ENCODE data around the gene MUCL3.
"Not testable (repeated sequence)": the region's sequence is repeated elsewhere in the genome, so short reads cannot be mapped to it uniquely, and the experiment has no call there.

Gene MUCL3

GRCh38 chr6:30997301-30997700 lies 56.5 kb downstream of the MUCL3 start:
- no peaks in the 10 kb centered on the region for H3K36me3 ChIP-seq (ENCODE audit: insufficient read depth, low read length)
- no peak overlapping the region for H3K4me3 ChIP-seq (ENCODE audit: low read depth, low read length)
- H2AFZ ChIP-seq (ENCODE audit: low read length, unreplicated experiment), result no peak overlapping the region
- no peaks in the 10 kb centered on the region for H3K27me3 ChIP-seq (ENCODE audit: insufficient read depth, low read length)
- no peak overlapping the region for H3K27ac ChIP-seq (ENCODE audit: low read depth, low read length)
- H3K79me2 ChIP-seq (ENCODE audit: control insufficient read depth, insufficient read depth, low read length, unreplicated experiment), result no peaks in the 10 kb centered on the region
- H3K4me1 ChIP-seq (ENCODE audit: control insufficient read depth, insufficient read depth, low read length, unreplicated experiment), result peaks cover 7% of the 10 kb centered on the region

- no peak overlapping the region for H3K4me3 ChIP-seq (ENCODE audit: low read depth, low read length)
- H3K4me1 ChIP-seq (ENCODE audit: control insufficient read depth, insufficient read depth, low read length, unreplicated experiment), result peaks cover 7% of the 10 kb centered on the region
- H3K27me3 ChIP-seq (ENCODE audit: insufficient read depth, low read length), result no peaks in the 10 kb centered on the region
- H3K36me3 ChIP-seq (ENCODE audit: insufficient read depth, low read length), result no peaks in the 10 kb centered on the region
- no peak overlapping the region for H3K27ac ChIP-seq (ENCODE audit: low read depth, low read length)
- no peak overlapping the region for H2AFZ ChIP-seq (ENCODE audit: low read length, unreplicated experiment)
- H3K79me2 ChIP-seq (ENCODE audit: control insufficient read depth, insufficient read depth, low read length, unreplicated experiment), result no peaks in the 10 kb centered on the region
Measured at GRCh38 chr6:30998785-30999184, 58.0 kb downstream of the MUCL3 start.

- H3K27me3 ChIP-seq (ENCODE audit: insufficient read depth, low read length); H2AFZ ChIP-seq (ENCODE audit: low read length, unreplicated experiment); H3K36me3 ChIP-seq (ENCODE audit: insufficient read depth, low read length); H3K4me3 ChIP-seq (ENCODE audit: low read depth, low read length); H3K4me1 ChIP-seq (ENCODE audit: control insufficient read depth, insufficient read depth, low read length, unreplicated experiment); H3K27ac ChIP-seq (ENCODE audit: low read depth, low read length); H3K79me2 ChIP-seq (ENCODE audit: control insufficient read depth, insufficient read depth, low read length, unreplicated experiment): not testable (repeated sequence)
Measured at GRCh38 chr6:31000067-31000860, 59.5 kb downstream of the MUCL3 start.

DNA sequence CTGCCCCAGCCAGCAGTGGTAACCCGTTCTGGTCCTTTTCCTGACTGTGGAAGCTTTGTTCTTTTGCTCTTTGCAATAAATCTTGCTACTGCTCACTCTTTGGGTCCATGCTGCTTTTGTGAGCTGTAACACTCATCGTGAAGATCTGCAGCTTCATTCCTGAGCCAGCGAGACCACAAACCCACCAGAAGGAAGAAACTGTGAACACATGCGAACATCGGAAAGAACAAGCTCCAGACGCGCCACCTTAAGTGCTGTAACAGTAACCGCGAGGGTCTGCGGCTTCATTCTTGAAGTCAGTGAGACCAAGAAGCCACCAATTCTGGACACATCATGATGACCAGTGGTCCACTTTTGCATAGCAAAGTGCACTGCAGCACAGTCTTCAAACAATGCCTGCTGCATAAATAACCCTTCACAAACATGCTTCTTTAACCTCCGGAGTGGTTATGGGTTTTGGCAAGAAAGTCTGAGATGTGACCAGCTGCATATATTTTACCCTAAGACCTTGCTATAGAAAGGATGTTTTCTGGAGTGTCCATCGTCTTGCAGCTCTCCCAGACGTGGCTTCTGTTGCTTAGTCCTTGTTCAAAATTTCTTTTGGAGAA lies 60.6 kb downstream of the MUCL3 start:
- no peak overlapping the region for H2AFZ ChIP-seq (ENCODE audit: low read length, unreplicated experiment)
- H3K36me3 ChIP-seq (ENCODE audit: insufficient read depth, low read length), result no peaks in the 10 kb centered on the region
- no peak overlapping the region for H3K4me3 ChIP-seq (ENCODE audit: low read depth, low read length)
- no peak overlapping the region for H3K27ac ChIP-seq (ENCODE audit: low read depth, low read length)
- H3K27me3 ChIP-seq (ENCODE audit: insufficient read depth, low read length), result no peaks in the 10 kb centered on the region
- peaks cover 7% of the 10 kb centered on the region for H3K4me1 ChIP-seq (ENCODE audit: control insufficient read depth, insufficient read depth, low read length, unreplicated experiment)
- H3K79me2 ChIP-seq (ENCODE audit: control insufficient read depth, insufficient read depth, low read length, unreplicated experiment), result no peaks in the 10 kb centered on the region

GRCh38 chr6:31002471-31002870 lies 61.7 kb downstream of the MUCL3 start:
- Histone ChIP-seq H3K79me2 (ENCODE audit: control insufficient read depth, insufficient read depth, low read length, unreplicated experiment) (no peaks in the 10 kb centered on the region), H2AFZ (ENCODE audit: low read length, unreplicated experiment) (no peak overlapping the region), H3K36me3 (ENCODE audit: insufficient read depth, low read length) (no peaks in the 10 kb centered on the region), H3K4me3 (ENCODE audit: low read depth, low read length) (no peak overlapping the region), H3K27ac (ENCODE audit: low read depth, low read length) (no peak overlapping the region), H3K4me1 (ENCODE audit: control insufficient read depth, insufficient read depth, low read length, unreplicated experiment) (peaks cover 11% of the 10 kb centered on the region), H3K27me3 (ENCODE audit: insufficient read depth, low read length) (no peaks in the 10 kb centered on the region)
